Measurements from ENCODE around the gene DR1. TPM values are rescaled to one million over a fixed set of nuclear protein-coding genes. Genes with fewer than 3 reads are reported as not detected.

DR1 gene
- total RNA-seq, 1 experiment from 2014 or later = 87.3 TPM

DNA sequence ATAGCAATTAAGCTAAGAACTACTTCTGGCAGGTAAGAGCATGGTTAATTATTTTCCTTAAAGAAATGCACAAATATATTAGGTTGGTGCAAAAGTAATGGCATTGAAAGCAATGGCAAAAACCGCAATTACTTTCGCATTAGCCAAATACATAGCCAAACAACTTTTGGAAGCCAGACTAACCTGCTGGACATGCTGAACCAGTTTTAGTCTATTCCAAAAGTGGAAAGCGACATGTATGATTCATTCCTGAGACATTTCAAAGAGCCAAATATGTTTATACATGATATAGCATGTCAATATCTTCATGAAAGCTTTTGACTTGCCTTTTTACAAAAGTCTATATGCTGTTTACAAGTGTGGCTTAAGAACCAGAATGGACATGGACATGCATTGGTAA, 23.4 kb upstream of the DR1 start:
- no peaks in the 10 kb centered on the region for H3K4me1 ChIP-seq (ENCODE audit: insufficient read depth, low read length)
- H3K23me2 ChIP-seq (ENCODE audit: insufficient read length, low read depth, low read length, poor library complexity, severe bottlenecking) = no peaks in the 10 kb centered on the region
- H3K4me2 ChIP-seq (ENCODE audit: insufficient read depth, insufficient read length, low read length) = no peak overlapping the region
- H3K27me3 Mint-ChIP-seq (ENCODE audit: low read depth) = no peaks in the 10 kb centered on the region
- no peak overlapping the region for H3K4ac ChIP-seq (ENCODE audit: low read depth, low read length)
- H2AFZ ChIP-seq (ENCODE audit: low read length) = no peak overlapping the region
- peaks cover 11 to 15% of the 10 kb centered on the region in 2 experiments; a peak in 3 of 4 replicates for H3K4me1 Mint-ChIP-seq
- no peaks in the 10 kb centered on the region for H3K27me3 ChIP-seq (ENCODE audit: insufficient read depth, low read length)
- no peak overlapping the region for H3K27ac Mint-ChIP-seq
- no peak overlapping the region for H4K8ac ChIP-seq (replicated peaks; ENCODE audit: insufficient read length, low read depth, low read length)
- no peak for DNase-seq
- no peak overlapping the region for H2BK15ac ChIP-seq (ENCODE audit: low read depth, low read length)
- H2BK20ac ChIP-seq (ENCODE audit: low read depth, low read length, poor library complexity, severe bottlenecking) = no peak overlapping the region
- no peak overlapping the region for H3K27ac ChIP-seq (ENCODE audit: insufficient read length, low read depth, low read length)
- no peak overlapping the region for H3K23ac ChIP-seq (ENCODE audit: insufficient read length, low read depth, low read length)
- peaks cover 9 to 13% of the 10 kb centered on the region in 2 experiments for H3K9me3 Mint-ChIP-seq
- H2BK5ac ChIP-seq (ENCODE audit: insufficient read length, low read length) = no peak overlapping the region
- no peak overlapping the region for H3K14ac ChIP-seq (ENCODE audit: insufficient read depth, low read length)
- H4K91ac ChIP-seq (ENCODE audit: insufficient read length, low read depth, low read length) = no peak overlapping the region
- H2AK5ac ChIP-seq (ENCODE audit: insufficient read length, low read length) = no peak overlapping the region
- no peaks in the 10 kb centered on the region for H4K20me1 ChIP-seq (ENCODE audit: control insufficient read depth, insufficient read depth, insufficient read length)
- no peak overlapping the region for H3K4me3 Mint-ChIP-seq
- TF ChIP-seq, protein P1, sequence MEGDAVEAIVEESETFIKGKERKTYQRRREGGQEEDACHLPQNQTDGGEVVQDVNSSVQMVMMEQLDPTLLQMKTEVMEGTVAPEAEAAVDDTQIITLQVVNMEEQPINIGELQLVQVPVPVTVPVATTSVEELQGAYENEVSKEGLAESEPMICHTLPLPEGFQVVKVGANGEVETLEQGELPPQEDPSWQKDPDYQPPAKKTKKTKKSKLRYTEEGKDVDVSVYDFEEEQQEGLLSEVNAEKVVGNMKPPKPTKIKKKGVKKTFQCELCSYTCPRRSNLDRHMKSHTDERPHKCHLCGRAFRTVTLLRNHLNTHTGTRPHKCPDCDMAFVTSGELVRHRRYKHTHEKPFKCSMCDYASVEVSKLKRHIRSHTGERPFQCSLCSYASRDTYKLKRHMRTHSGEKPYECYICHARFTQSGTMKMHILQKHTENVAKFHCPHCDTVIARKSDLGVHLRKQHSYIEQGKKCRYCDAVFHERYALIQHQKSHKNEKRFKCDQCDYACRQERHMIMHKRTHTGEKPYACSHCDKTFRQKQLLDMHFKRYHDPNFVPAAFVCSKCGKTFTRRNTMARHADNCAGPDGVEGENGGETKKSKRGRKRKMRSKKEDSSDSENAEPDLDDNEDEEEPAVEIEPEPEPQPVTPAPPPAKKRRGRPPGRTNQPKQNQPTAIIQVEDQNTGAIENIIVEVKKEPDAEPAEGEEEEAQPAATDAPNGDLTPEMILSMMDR (conservative IDR thresholded peaks at IDR 0.05) = no peak
- peaks cover 1 to 20% (median 12%) of the 10 kb centered on the region in 3 experiments for H3K36me3 Mint-ChIP-seq (ENCODE audit: insufficient read depth in 1 of 3, low read depth in 3 of 3)
- no CpG with 5 or more reads among the region's 3 CpGs for WGBS (ENCODE audit: extremely low coverage, insufficient read length, low lambda C conversion rate)
- H3K9ac ChIP-seq (ENCODE audit: extremely low read depth, insufficient read length, low read length) = no peak overlapping the region
- H3K9me3 ChIP-seq (ENCODE audit: control insufficient read depth, low read depth, low read length) = no peaks in the 10 kb centered on the region
- H3K79me2 ChIP-seq (ENCODE audit: insufficient read depth, low read length) = no peaks in the 10 kb centered on the region; the same call in 1 of the 2 replicates
- no peak overlapping the region for H2BK120ac ChIP-seq (ENCODE audit: low read depth, low read length, poor library complexity, severe bottlenecking)
- no peak overlapping the region for H2BK12ac ChIP-seq (ENCODE audit: insufficient read length, low read depth, low read length)
- no peak overlapping the region for H3K56ac ChIP-seq (ENCODE audit: insufficient read length, low read depth, low read length)
- no peak overlapping the region for H4K5ac ChIP-seq (ENCODE audit: insufficient read length, low read depth, low read length)
- no peak overlapping the region for H3K18ac ChIP-seq (ENCODE audit: insufficient read length, low read depth, low read length)
- no peak overlapping the region for H3T11ph ChIP-seq (ENCODE audit: low read length)
- H3K79me1 ChIP-seq (ENCODE audit: insufficient read depth, low read depth, low read length, poor library complexity, severe bottlenecking) = no peaks in the 10 kb centered on the region

Measured in H9 (cell line).